GM12892 (cell line): Measurements from ENCODE around the gene LRIT2.

Experiments
- POLR2A ChIP-seq: IDR thresholded peaks from 2 replicates; pipeline ENCODE4 v1.6.1; 2011; ENCODE audit warnings: low read depth, low read length, control low read depth
- POLR2AphosphoS5 ChIP-seq: IDR thresholded peaks from 2 replicates; pipeline ENCODE4 v1.6.1; 2011; ENCODE audit warnings: low read depth, low read length, control low read depth
- TAF1 ChIP-seq: IDR thresholded peaks from 2 replicates; pipeline ENCODE4 v1.6.1; 2011; ENCODE audit warnings: low read depth, mild to moderate bottlenecking, control low read depth, low read length, borderline replicate concordance

DNA sequence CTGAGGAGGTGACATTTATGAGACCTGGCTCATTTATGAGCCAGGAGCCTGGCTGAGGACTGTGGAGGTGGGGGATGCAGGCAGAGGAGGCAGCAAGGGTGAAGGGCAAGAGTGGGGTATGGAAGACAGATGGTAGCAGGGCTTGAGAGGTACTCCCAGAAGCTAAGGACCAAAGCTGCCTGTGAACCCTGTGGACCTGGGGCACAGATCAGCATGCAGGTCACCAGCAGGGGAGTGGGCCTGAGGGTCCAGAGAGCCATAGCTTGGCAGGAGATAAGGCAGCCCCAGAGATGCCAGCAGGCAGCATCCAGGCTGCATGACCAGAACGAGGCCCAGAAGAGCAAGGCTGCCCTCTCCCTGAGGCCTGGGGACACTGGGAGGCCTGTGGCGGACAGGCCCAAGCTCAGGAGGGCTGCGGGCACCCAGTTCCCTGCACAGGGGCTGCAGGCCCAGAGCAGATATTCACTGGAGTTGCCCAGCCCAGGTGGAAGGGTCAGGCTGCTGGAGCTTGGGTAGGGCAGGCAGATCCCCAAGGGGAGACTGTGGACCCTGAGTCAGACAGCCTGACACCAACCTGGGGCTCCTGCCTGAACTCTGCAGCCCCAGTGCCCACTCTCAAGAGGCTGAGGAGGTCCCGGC, 48.4 kb downstream of the LRIT2 start:
- TF ChIP-seq POLR2AphosphoS5 (no peak), POLR2A (no peak), TAF1 (no peak)
